ENCODE results near the gene UBA6.

DNA sequence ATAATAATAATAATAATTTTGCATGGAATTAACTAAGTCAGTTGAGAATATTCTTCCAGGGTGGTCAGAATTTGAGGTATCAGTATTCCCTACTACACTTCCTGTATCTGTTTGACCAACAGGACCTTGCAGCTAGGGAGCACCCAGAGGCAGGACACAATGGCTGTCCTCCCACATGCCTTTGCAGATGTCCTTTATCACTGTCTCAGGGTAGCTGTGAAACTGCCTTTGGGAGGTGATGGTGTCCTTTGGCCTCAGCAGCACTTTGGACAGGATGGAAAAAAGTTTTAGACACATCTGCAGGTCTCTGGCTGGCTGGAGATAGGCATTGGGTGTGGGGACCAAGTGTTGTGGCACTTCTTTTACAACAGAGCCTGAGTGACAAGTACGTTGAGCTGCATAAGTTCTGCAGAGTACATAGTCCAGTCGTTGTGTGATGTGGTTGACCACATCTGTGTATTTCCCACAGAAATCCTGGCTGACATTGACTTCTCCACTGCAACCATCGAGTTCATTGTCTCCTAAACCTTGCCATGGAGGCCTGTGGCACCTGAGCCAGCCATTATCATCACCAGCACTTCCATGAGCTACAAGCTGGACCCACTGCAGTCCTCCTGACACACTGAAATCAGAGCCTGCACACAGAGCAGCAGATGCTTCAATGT lies 19.1 kb upstream of the UBA6 start:
- TF ChIP-seq POLR2A (IDR thresholded peaks at IDR 0.05) (no peak), POLR2AphosphoS5 (IDR thresholded peaks at IDR 0.05) (no peak)
- TF ChIP-seq, protein P1, sequence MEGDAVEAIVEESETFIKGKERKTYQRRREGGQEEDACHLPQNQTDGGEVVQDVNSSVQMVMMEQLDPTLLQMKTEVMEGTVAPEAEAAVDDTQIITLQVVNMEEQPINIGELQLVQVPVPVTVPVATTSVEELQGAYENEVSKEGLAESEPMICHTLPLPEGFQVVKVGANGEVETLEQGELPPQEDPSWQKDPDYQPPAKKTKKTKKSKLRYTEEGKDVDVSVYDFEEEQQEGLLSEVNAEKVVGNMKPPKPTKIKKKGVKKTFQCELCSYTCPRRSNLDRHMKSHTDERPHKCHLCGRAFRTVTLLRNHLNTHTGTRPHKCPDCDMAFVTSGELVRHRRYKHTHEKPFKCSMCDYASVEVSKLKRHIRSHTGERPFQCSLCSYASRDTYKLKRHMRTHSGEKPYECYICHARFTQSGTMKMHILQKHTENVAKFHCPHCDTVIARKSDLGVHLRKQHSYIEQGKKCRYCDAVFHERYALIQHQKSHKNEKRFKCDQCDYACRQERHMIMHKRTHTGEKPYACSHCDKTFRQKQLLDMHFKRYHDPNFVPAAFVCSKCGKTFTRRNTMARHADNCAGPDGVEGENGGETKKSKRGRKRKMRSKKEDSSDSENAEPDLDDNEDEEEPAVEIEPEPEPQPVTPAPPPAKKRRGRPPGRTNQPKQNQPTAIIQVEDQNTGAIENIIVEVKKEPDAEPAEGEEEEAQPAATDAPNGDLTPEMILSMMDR (IDR thresholded peaks at IDR 0.05) = no peak

Measured in breast epithelium (tissue), 3 donors.